Common myeloid progenitor, CD34-positive (primary cell): ENCODE data around the gene DLX4.
A peak's percentile ranks its signal among the peaks of the same experiment; 100 is the strongest.

Experiments
- CTCF ChIA-PET: fragments of 350-600 bp; sonication (Branson Sonifier 250); formaldehyde crosslinking; loops from one replicate; lab custom pipeline; 2021; ENCODE audit warnings: antibody characterized with exemption; lab: Charles Lee
- POLR2A ChIA-PET: fragments of 350-600 bp; sonication (Branson Sonifier 250); formaldehyde crosslinking; loops from one replicate; lab custom pipeline; 2021; ENCODE audit warnings: antibody characterized with exemption; lab: Charles Lee
- DNase-seq, 3 donors: peaks; one replicate each; pipeline versions ENCODE4 v3.0.0 to v3.0.0-alpha.2; 2013
- H3K27ac ChIP-seq, 2 experiments: 1 replicate in 1 of 2; 2 replicates in 1 of 2; pipeline ENCODE4 v1.7.0; 2013; ENCODE audit warnings: inconsistent platforms in 2 of 2, low read length in 2 of 2, mild to moderate bottlenecking in 2 of 2, low read depth in 1 of 2, moderate library complexity in 1 of 2; ENCODE audit not compliant: severe bottlenecking in 2 of 2, insufficient read depth in 1 of 2, poor library complexity in 1 of 2
- H3K27me3 ChIP-seq, 5 experiments: replicated peaks in 2 of 5; 1 replicate in 3 of 5; 2 replicates in 2 of 5; pipeline versions ENCODE4 v1.6.1 to v1.7.0; 2013; ENCODE audit warnings: low read length in 4 of 5, mild to moderate bottlenecking in 2 of 5, moderate library complexity in 2 of 5, inconsistent platforms in 1 of 5; ENCODE audit not compliant: insufficient read depth in 5 of 5, control insufficient read depth in 4 of 5
- H3K36me3 ChIP-seq, 4 experiments: 1 replicate in 2 of 4; 2 replicates in 2 of 4; pipeline versions ENCODE4 v1.6.1 to v1.7.0; 2013; ENCODE audit warnings: low read length in 3 of 4, control low read depth in 1 of 4, mild to moderate bottlenecking in 1 of 4; ENCODE audit not compliant: control insufficient read depth in 4 of 4, insufficient read depth in 4 of 4
- H3K4me1 ChIP-seq, 4 experiments: 1 replicate in 3 of 4; 2 replicates in 1 of 4; pipeline versions ENCODE4 v1.6.1 to v1.7.1; 2013; ENCODE audit warnings: low read length in 3 of 4, mild to moderate bottlenecking in 3 of 4, control low read depth in 1 of 4, inconsistent platforms in 1 of 4, moderate library complexity in 1 of 4; ENCODE audit not compliant: control insufficient read depth in 4 of 4, insufficient read depth in 4 of 4; ENCODE audit errors: control extremely low read depth in 1 of 4
- H3K4me3 ChIP-seq, 7 experiments: 1 replicate in 4 of 7; 2 replicates in 3 of 7; pipeline versions ENCODE4 v1.5.1 to v1.7.0; 2013; ENCODE audit warnings: mild to moderate bottlenecking in 7 of 7, low read length in 6 of 7, moderate library complexity in 6 of 7, inconsistent platforms in 2 of 7, low read depth in 2 of 7, control low read depth in 1 of 7; ENCODE audit not compliant: insufficient read depth in 4 of 7, control insufficient read depth in 1 of 7; ENCODE audit errors: extremely low read depth in 1 of 7
- H3K9me3 ChIP-seq, 5 experiments: 1 replicate in 4 of 5; 2 replicates in 1 of 5; pipeline versions ENCODE4 v1.6.1 to v1.7.1; 2013; ENCODE audit warnings: low read length in 4 of 5, mild to moderate bottlenecking in 2 of 5, inconsistent platforms in 1 of 5, low read depth in 1 of 5, moderate library complexity in 1 of 5; ENCODE audit not compliant: control insufficient read depth in 4 of 5, insufficient read depth in 2 of 5; ENCODE audit errors: control extremely low read depth in 1 of 5
- WGBS: methylation state at CpG from one replicate; pipeline ENCODE4 v1.1.5; 2013; ENCODE audit not compliant: insufficient coverage; 5-methylcytosine and 5-hydroxymethylcytosine counted together

Gene DLX4

GRCh38 chr17:49955157-49955556, 13.8 kb upstream of the DLX4 start:
- CTCF ChIA-PET: interaction anchor here (0.6 to 1.3 kb wide), 3 partner anchors 25 to 35 kb away, joined by 4 read pairs; no protein-coding TSS in a partner anchor
- H3K4me1 ChIP-seq: no peaks in the 10 kb centered on the region
- 100% methylated on average over 1 of the region's 1 CpG for WGBS
- DNase-seq: no peak
- no peak overlapping the region for H3K4me3 ChIP-seq
- peaks cover 0 to 39% (median 18%) of the 10 kb centered on the region in 5 experiments for H3K27me3 ChIP-seq
- no peak overlapping the region for H3K27ac ChIP-seq
- H3K36me3 ChIP-seq: no peaks in the 10 kb centered on the region
- no peaks in the 10 kb centered on the region for H3K9me3 ChIP-seq
- POLR2A ChIA-PET: no interaction called here

- ChIA-PET POLR2A (interaction anchor here (0.6 kb wide), 1 partner anchor 389 kb away, joined by 3 read pairs; no protein-coding TSS in a partner anchor), CTCF (interaction anchor here (0.9 to 4.3 kb wide), 10 partner anchors 10 to 81 kb away, joined by 3 to 36 read pairs (median 4); partner anchors contain the start of gene DLX3)
- Histone ChIP-seq H3K4me1 (no peaks in the 10 kb centered on the region), H3K27ac (no peak overlapping the region), H3K9me3 (no peaks in the 10 kb centered on the region), H3K36me3 (no peaks in the 10 kb centered on the region), H3K4me3 (no peak overlapping the region), H3K27me3 (peaks cover 0 to 34% (median 14%) of the 10 kb centered on the region in 5 experiments)
- no peak for DNase-seq
- WGBS: 89% methylated on average over 4 of the region's 4 CpGs
Measured at GRCh38 chr17:49956780-49957179, 12.2 kb upstream of the DLX4 start.

GRCh38 chr17:49957350-49957749, 11.6 kb upstream of the DLX4 start:
- ChIA-PET POLR2A (interaction anchor here (0.6 kb wide), 1 partner anchor 390 kb away, joined by 3 read pairs; no protein-coding TSS in a partner anchor), CTCF (interaction anchor here (0.9 to 4.3 kb wide), 9 partner anchors 13 to 81 kb away, joined by 3 to 36 read pairs (median 3); partner anchors contain the start of gene DLX3)
- WGBS: 93% methylated on average over 3 of the region's 3 CpGs
- peaks cover 0 to 34% (median 12%) of the 10 kb centered on the region in 5 experiments for H3K27me3 ChIP-seq
- peaks cover 0 to 2% (median 0%) of the 10 kb centered on the region in 4 experiments for H3K4me1 ChIP-seq
- H3K4me3 ChIP-seq: no peak overlapping the region
- no peak overlapping the region for H3K27ac ChIP-seq
- no peaks in the 10 kb centered on the region for H3K36me3 ChIP-seq
- no peaks in the 10 kb centered on the region for H3K9me3 ChIP-seq
- no peak for DNase-seq

GRCh38 chr17:49958723-49959122, 10.3 kb upstream of the DLX4 start:
- CTCF ChIA-PET: interaction anchor here (0.7 to 4.3 kb wide), 4 partner anchors 28 to 135 kb away, joined by 3 to 36 read pairs (median 3); partner anchors contain the start of gene DLX3
- Histone ChIP-seq H3K27ac (no peak overlapping the region), H3K36me3 (no peaks in the 10 kb centered on the region), H3K27me3 (peaks cover 0 to 48% (median 17%) of the 10 kb centered on the region in 5 experiments), H3K4me1 (peaks cover 0 to 6% (median 4%) of the 10 kb centered on the region in 4 experiments), H3K4me3 (no peak overlapping the region), H3K9me3 (no peaks in the 10 kb centered on the region)
- DNase-seq: no peak
- POLR2A ChIA-PET: no interaction called here
- WGBS: 100% methylated on average over 1 of the region's 4 CpGs

GRCh38 chr17:49959183-49959935, 9.6 kb upstream of the DLX4 start:
- Histone ChIP-seq H3K36me3 (no peaks in the 10 kb centered on the region), H3K4me1 (peaks cover 0 to 12% (median 8%) of the 10 kb centered on the region in 4 experiments), H3K27me3 (peaks cover 0 to 54% (median 22%) of the 10 kb centered on the region in 5 experiments), H3K9me3 (no peaks in the 10 kb centered on the region), H3K4me3 (no peak overlapping the region), H3K27ac (no peak overlapping the region)
- ChIA-PET POLR2A (no interaction called here), CTCF (interaction anchor here (0.7 to 4.3 kb wide), 5 partner anchors 28 to 135 kb away, joined by 3 to 36 read pairs (median 3); partner anchors contain the start of gene DLX3)
- WGBS: 85% methylated on average over 8 of the region's 8 CpGs
- no peak for DNase-seq

- Histone ChIP-seq H3K4me3 (no peak overlapping the region), H3K4me1 (peaks cover 0 to 27% (median 23%) of the 10 kb centered on the region in 4 experiments), H3K27ac (no peak overlapping the region), H3K9me3 (no peaks in the 10 kb centered on the region), H3K27me3 (peaks cover 6 to 78% (median 39%) of the 10 kb centered on the region in 5 experiments), H3K36me3 (no peaks in the 10 kb centered on the region)
- WGBS: 10% methylated on average over 2 of the region's 11 CpGs
- CTCF ChIA-PET: interaction anchor here (0.9 to 3.1 kb wide), 3 partner anchors 11 to 82 kb away, joined by 3 to 15 read pairs (median 9); no protein-coding TSS in a partner anchor
- peak in 1 of 3 donors; percentile 41 for DNase-seq
- POLR2A ChIA-PET: no interaction called here
Measured at GRCh38 chr17:49962599-49963308, 6.2 kb upstream of the DLX4 start.
